ENCODE measurements around the gene PRKAG3.

Gene PRKAG3

GRCh38 chr2:218831378-218831990 is at the start of gene PRKAG3:
Gene PRKAG3, minus strand, starts transcription at chr2:218831803.
- Histone ChIP-seq H3K9ac (ENCODE audit: insufficient read length) (no peak within 1 kb of the TSS), H3K36me3 (ENCODE audit: insufficient read depth, low read length) (no peaks in the 10 kb centered on the region), H3K27ac (no peak within 1 kb of the TSS), H3K9me3 (ENCODE audit: low read depth, low read length) (no peaks in the 10 kb centered on the region), H3K4me3 (no peak within 1 kb of the TSS)
- no peak for DNase-seq (ENCODE audit: low read depth, low spot score)
- no peak for TF ChIP-seq EZH2 (IDR thresholded peaks at IDR 0.05)
- no peak for TF ChIP-seq POLR2AphosphoS5 (IDR thresholded peaks at IDR 0.05; ENCODE audit: borderline replicate concordance, low read depth, low read length)
- no peak for TF ChIP-seq FOXP2 (optimal IDR thresholded peaks at IDR 0.05; ENCODE audit: control extremely low read depth, extremely low read length, insufficient read depth)

GRCh38 chr2:218880859-218881594 is 49.4 kb upstream of the PRKAG3 start:
- TF ChIP-seq FOXP2 (optimal IDR thresholded peaks at IDR 0.05; ENCODE audit: control extremely low read depth, extremely low read length, insufficient read depth) (no peak), EZH2 (IDR thresholded peaks at IDR 0.05) (no peak), POLR2AphosphoS5 (IDR thresholded peaks at IDR 0.05; ENCODE audit: borderline replicate concordance, low read depth, low read length) (no peak; the same call in 1 of the 2 replicates)
- Histone ChIP-seq H3K36me3 (ENCODE audit: insufficient read depth, low read length) (no peaks in the 10 kb centered on the region), H3K9ac (ENCODE audit: insufficient read length) (peak overlapping the region; percentile 60), H3K9me3 (ENCODE audit: low read depth, low read length) (no peaks in the 10 kb centered on the region), H3K27ac (no peak overlapping the region), H3K4me3 (peak overlapping the region; percentile 78)
- no peak for DNase-seq (ENCODE audit: low read depth, low spot score)

GRCh38 chr2:218880102-218880858 is 48.7 kb upstream of the PRKAG3 start, which contains the start of gene WNT10A:
Gene WNT10A, plus strand, starts transcription at chr2:218880852. Its CDS starts 144 bp downstream, at chr2:218880996.
- H3K9me3 ChIP-seq (ENCODE audit: low read depth, low read length), result no peaks in the 10 kb centered on the region
- peak within 1 kb of the TSS; percentile 78 for H3K4me3 ChIP-seq
- H3K27ac ChIP-seq, result no peak within 1 kb of the TSS

GRCh38 chr2:218879776-218880101 is 48.1 kb upstream of the PRKAG3 start:
- no peaks in the 10 kb centered on the region for H3K36me3 ChIP-seq (ENCODE audit: insufficient read depth, low read length)
- H3K4me3 ChIP-seq, result peak overlapping the region; percentile 78
- no peak for TF ChIP-seq FOXP2 (optimal IDR thresholded peaks at IDR 0.05; ENCODE audit: control extremely low read depth, extremely low read length, insufficient read depth)
- H3K9ac ChIP-seq (ENCODE audit: insufficient read length), result no peak overlapping the region
- H3K27ac ChIP-seq, result no peak overlapping the region
- no peak for DNase-seq (ENCODE audit: low read depth, low spot score)
- no peaks in the 10 kb centered on the region for H3K9me3 ChIP-seq (ENCODE audit: low read depth, low read length)

More at GRCh38 chr2:218880102-218880858, 48.7 kb upstream of the PRKAG3 start, which contains the start of gene WNT10A:
- no peak for DNase-seq (ENCODE audit: low read depth, low spot score)
- TF ChIP-seq EZH2 (IDR thresholded peaks at IDR 0.05), result no peak
- TF ChIP-seq POLR2AphosphoS5 (IDR thresholded peaks at IDR 0.05; ENCODE audit: borderline replicate concordance, low read depth, low read length), result no peak
- TF ChIP-seq FOXP2 (optimal IDR thresholded peaks at IDR 0.05; ENCODE audit: control extremely low read depth, extremely low read length, insufficient read depth), result no peak
- H3K9ac ChIP-seq (ENCODE audit: insufficient read length), result peak within 1 kb of the TSS; percentile 60
- no peaks in the 10 kb centered on the region for H3K36me3 ChIP-seq (ENCODE audit: insufficient read depth, low read length)

DNA sequence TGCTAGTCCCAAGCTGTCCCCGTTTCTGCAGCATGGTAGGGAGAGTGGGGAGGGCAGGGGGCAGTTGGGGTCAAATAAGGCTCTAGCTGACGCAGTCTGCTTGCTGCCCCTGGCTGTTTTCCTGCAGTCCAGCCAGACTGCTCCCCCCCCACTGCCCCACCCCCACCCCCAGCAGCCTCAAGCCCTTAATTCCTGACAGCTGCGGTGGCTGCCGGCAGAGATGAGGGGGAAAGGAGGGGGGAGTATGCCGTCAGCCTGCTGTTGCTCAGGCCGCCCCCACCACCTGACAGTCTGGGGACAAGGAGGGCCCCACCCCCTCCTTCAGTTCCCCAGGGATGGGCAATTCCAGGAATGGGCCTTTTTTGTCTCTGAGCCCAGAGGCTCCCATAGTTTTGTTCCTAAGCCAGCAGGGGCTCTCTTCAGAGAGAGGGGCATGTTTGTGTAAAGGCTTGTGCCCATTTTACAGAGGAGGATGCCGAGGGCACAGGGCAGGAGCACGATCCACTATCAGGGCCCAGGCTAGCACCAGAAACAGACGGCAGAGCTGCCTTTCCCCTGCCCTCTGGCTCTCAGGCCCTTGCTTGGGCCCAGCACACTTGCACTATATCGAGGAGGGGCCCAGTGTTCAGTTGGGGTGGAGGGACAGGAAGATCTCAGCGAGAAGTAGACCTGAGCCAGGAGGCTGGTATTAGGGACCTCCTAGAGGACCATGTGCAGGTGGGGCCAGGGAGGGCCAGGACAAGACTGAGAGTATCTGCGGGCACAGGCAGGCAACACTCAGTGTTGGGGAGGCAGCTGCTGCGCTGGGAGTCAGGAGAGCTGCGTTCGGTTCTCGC is 47.5 kb upstream of the PRKAG3 start:
- Histone ChIP-seq H3K9me3 (ENCODE audit: low read depth, low read length) (no peaks in the 10 kb centered on the region), H3K36me3 (ENCODE audit: insufficient read depth, low read length) (no peaks in the 10 kb centered on the region), H3K9ac (ENCODE audit: insufficient read length) (no peak overlapping the region), H3K4me3 (no peak overlapping the region), H3K27ac (peak overlapping the region; percentile 54; the same call in 1 of the 2 replicates)
- TF ChIP-seq POLR2AphosphoS5 (IDR thresholded peaks at IDR 0.05; ENCODE audit: borderline replicate concordance, low read depth, low read length), result no peak
- TF ChIP-seq FOXP2 (optimal IDR thresholded peaks at IDR 0.05; ENCODE audit: control extremely low read depth, extremely low read length, insufficient read depth), result no peak
- TF ChIP-seq EZH2 (IDR thresholded peaks at IDR 0.05), result no peak
- no peak for DNase-seq (ENCODE audit: low read depth, low spot score)

DNA sequence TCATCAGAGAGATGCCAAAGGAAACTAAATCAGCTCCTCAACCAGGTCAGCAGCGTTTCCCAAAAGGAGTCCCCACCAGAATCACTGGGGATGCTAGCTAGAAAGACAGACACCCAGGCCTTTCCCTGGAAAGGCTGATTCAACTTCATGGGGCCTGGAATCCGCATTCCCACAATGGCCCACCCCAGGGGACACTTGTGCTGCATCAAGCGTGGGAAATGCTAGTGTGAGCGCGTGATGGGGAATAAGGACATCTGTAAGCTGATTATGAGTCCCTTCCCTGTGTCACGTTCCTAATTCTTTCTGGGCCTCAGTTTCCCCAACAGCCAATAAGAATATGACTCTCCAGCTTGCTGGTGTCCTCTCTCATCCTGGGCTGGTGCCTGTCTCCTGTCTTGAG is 46.9 kb upstream of the PRKAG3 start:
- H3K9ac ChIP-seq (ENCODE audit: insufficient read length), result no peak overlapping the region
- no peak overlapping the region for H3K4me3 ChIP-seq
- no peaks in the 10 kb centered on the region for H3K36me3 ChIP-seq (ENCODE audit: insufficient read depth, low read length)
- DNase-seq (ENCODE audit: low read depth, low spot score), result no peak
- TF ChIP-seq FOXP2 (optimal IDR thresholded peaks at IDR 0.05; ENCODE audit: control extremely low read depth, extremely low read length, insufficient read depth) (no peak), EZH2 (IDR thresholded peaks at IDR 0.05) (no peak), POLR2AphosphoS5 (IDR thresholded peaks at IDR 0.05; ENCODE audit: borderline replicate concordance, low read depth, low read length) (no peak)
- H3K27ac ChIP-seq, result peak overlapping the region; percentile 54; the same call in 1 of the 2 replicates
- no peaks in the 10 kb centered on the region for H3K9me3 ChIP-seq (ENCODE audit: low read depth, low read length)

GRCh38 chr2:218877891-218878290 is 46.3 kb upstream of the PRKAG3 start:
- peak overlapping the region; percentile 54; the same call in 1 of the 2 replicates for H3K27ac ChIP-seq
- H3K9ac ChIP-seq (ENCODE audit: insufficient read length), result no peak overlapping the region

More at GRCh38 chr2:218877891-218878290, 46.3 kb upstream of the PRKAG3 start:
- no peak for DNase-seq (ENCODE audit: low read depth, low spot score)
- Histone ChIP-seq H3K9me3 (ENCODE audit: low read depth, low read length) (no peaks in the 10 kb centered on the region), H3K36me3 (ENCODE audit: insufficient read depth, low read length) (no peaks in the 10 kb centered on the region), H3K4me3 (no peak overlapping the region)
- no peak for TF ChIP-seq EZH2 (IDR thresholded peaks at IDR 0.05)
- no peak for TF ChIP-seq POLR2AphosphoS5 (IDR thresholded peaks at IDR 0.05; ENCODE audit: borderline replicate concordance, low read depth, low read length)
- TF ChIP-seq FOXP2 (optimal IDR thresholded peaks at IDR 0.05; ENCODE audit: control extremely low read depth, extremely low read length, insufficient read depth), result no peak
